ENCODE measurements around the gene SIMC1. TPM values are rescaled to one million over a fixed set of nuclear protein-coding genes. Genes with fewer than 3 reads are reported as not detected.
"Not testable (repeated sequence)": the region's sequence is repeated elsewhere in the genome, so short reads cannot be mapped to it uniquely, and the experiment has no call there.

The SIMC1 gene
- total RNA-seq, 1 donor from 2014 or later: 4.7 TPM

- intact Hi-C loops (cut with micrococcal nuclease); H3K4me1 ChIP-seq; H3K27me3 ChIP-seq (ENCODE audit: low read depth); H3K4me3 ChIP-seq; H3K36me3 ChIP-seq; H3K9me3 ChIP-seq (replicated peaks); H3K27ac ChIP-seq (replicated peaks): not testable (repeated sequence)
- DNase-seq: peak; percentile 64
Observed at GRCh38 chr5:176216393-176216916, 21.8 kb upstream of the SIMC1 start.

GRCh38 chr5:176217188-176217729, 21.0 kb upstream of the SIMC1 start:
- H3K4me3 ChIP-seq; H3K27ac ChIP-seq (replicated peaks); H3K27me3 ChIP-seq (ENCODE audit: low read depth); H3K4me1 ChIP-seq; H3K36me3 ChIP-seq; H3K9me3 ChIP-seq (replicated peaks); intact Hi-C loops (cut with micrococcal nuclease); DNase-seq: not testable (repeated sequence)

- H3K4me1 ChIP-seq; DNase-seq; H3K4me3 ChIP-seq; H3K9me3 ChIP-seq (replicated peaks); H3K36me3 ChIP-seq; intact Hi-C loops (cut with micrococcal nuclease); H3K27me3 ChIP-seq (ENCODE audit: low read depth); H3K27ac ChIP-seq (replicated peaks): not testable (repeated sequence)
Observed at GRCh38 chr5:176217764-176218163, 20.5 kb upstream of the SIMC1 start.

GRCh38 chr5:176222006-176222405, 16.2 kb upstream of the SIMC1 start:
- H3K9me3 ChIP-seq (replicated peaks); H3K4me1 ChIP-seq; DNase-seq; intact Hi-C loops (cut with micrococcal nuclease); H3K27ac ChIP-seq (replicated peaks); H3K36me3 ChIP-seq; H3K27me3 ChIP-seq (ENCODE audit: low read depth); H3K4me3 ChIP-seq: not testable (repeated sequence)

- DNase-seq; intact Hi-C loops (cut with micrococcal nuclease); H3K27ac ChIP-seq (replicated peaks); H3K4me3 ChIP-seq; H3K36me3 ChIP-seq; H3K4me1 ChIP-seq; H3K27me3 ChIP-seq (ENCODE audit: low read depth); H3K9me3 ChIP-seq (replicated peaks): not testable (repeated sequence)
Observed at GRCh38 chr5:176228358-176228757, 9.9 kb upstream of the SIMC1 start.

- H3K36me3 ChIP-seq; DNase-seq; H3K4me3 ChIP-seq; H3K4me1 ChIP-seq; H3K27me3 ChIP-seq (ENCODE audit: low read depth); H3K27ac ChIP-seq (replicated peaks); intact Hi-C loops (cut with micrococcal nuclease); H3K9me3 ChIP-seq (replicated peaks): not testable (repeated sequence)
Observed at GRCh38 chr5:176233253-176233652, 5.0 kb upstream of the SIMC1 start.

GRCh38 chr5:176235155-176235554, 3.1 kb upstream of the SIMC1 start:
- DNase-seq; H3K4me1 ChIP-seq; H3K36me3 ChIP-seq; H3K9me3 ChIP-seq (replicated peaks); H3K27me3 ChIP-seq (ENCODE audit: low read depth); intact Hi-C loops (cut with micrococcal nuclease); H3K27ac ChIP-seq (replicated peaks); H3K4me3 ChIP-seq: not testable (repeated sequence)
- peak; percentile 45 for TF ChIP-seq CTCF (IDR thresholded peaks at IDR 0.05; ENCODE audit: borderline replicate concordance)

- DNase-seq: not testable (repeated sequence)
- peak overlapping the region; percentile 42 for H3K27ac ChIP-seq (replicated peaks)
Observed at GRCh38 chr5:176238645-176239283, 540 bp downstream of the SIMC1 start.

GRCh38 chr5:176239304-176239703, 1.1 kb downstream of the SIMC1 start:
- DNase-seq; intact Hi-C loops (cut with micrococcal nuclease); H3K27ac ChIP-seq (replicated peaks); H3K9me3 ChIP-seq (replicated peaks); H3K27me3 ChIP-seq (ENCODE audit: low read depth); H3K36me3 ChIP-seq; H3K4me3 ChIP-seq; H3K4me1 ChIP-seq: not testable (repeated sequence)

More at GRCh38 chr5:176238645-176239283, 540 bp downstream of the SIMC1 start:
- H3K4me1 ChIP-seq; intact Hi-C loops (cut with micrococcal nuclease); H3K36me3 ChIP-seq; H3K27me3 ChIP-seq (ENCODE audit: low read depth); H3K9me3 ChIP-seq (replicated peaks): not testable (repeated sequence)
- H3K4me3 ChIP-seq: peak overlapping the region; percentile 70

GRCh38 chr5:176244318-176244717, 6.1 kb downstream of the SIMC1 start:
- H3K27ac ChIP-seq (replicated peaks); H3K27me3 ChIP-seq (ENCODE audit: low read depth); H3K36me3 ChIP-seq; H3K4me3 ChIP-seq; intact Hi-C loops (cut with micrococcal nuclease); H3K4me1 ChIP-seq; H3K9me3 ChIP-seq (replicated peaks); DNase-seq: not testable (repeated sequence)

- DNase-seq; intact Hi-C loops (cut with micrococcal nuclease); H3K4me3 ChIP-seq; H3K27ac ChIP-seq (replicated peaks); H3K9me3 ChIP-seq (replicated peaks); H3K36me3 ChIP-seq; H3K4me1 ChIP-seq; H3K27me3 ChIP-seq (ENCODE audit: low read depth): not testable (repeated sequence)
Observed at GRCh38 chr5:176245074-176245473, 6.8 kb downstream of the SIMC1 start.

- H3K4me3 ChIP-seq; H3K36me3 ChIP-seq; DNase-seq; H3K27me3 ChIP-seq (ENCODE audit: low read depth); H3K9me3 ChIP-seq (replicated peaks); H3K4me1 ChIP-seq; intact Hi-C loops (cut with micrococcal nuclease); H3K27ac ChIP-seq (replicated peaks): not testable (repeated sequence)
Observed at GRCh38 chr5:176245489-176245888, 7.3 kb downstream of the SIMC1 start.

GRCh38 chr5:176250691-176251090, 12.5 kb downstream of the SIMC1 start:
- H3K27ac ChIP-seq (replicated peaks); intact Hi-C loops (cut with micrococcal nuclease); H3K9me3 ChIP-seq (replicated peaks); DNase-seq; H3K27me3 ChIP-seq (ENCODE audit: low read depth); H3K4me3 ChIP-seq; H3K4me1 ChIP-seq; H3K36me3 ChIP-seq: not testable (repeated sequence)

All from left ventricle myocardium inferior (tissue), 1 donor.